Mucosa of descending colon (tissue), 3 donors: Measurements from ENCODE around the gene CMSS1. TPM values are rescaled to one million over a fixed set of nuclear protein-coding genes. Genes with fewer than 3 reads are reported as not detected.

Experiments used
- ATAC-seq: fragments of 200-7000 bp; cut with Tn5 transposase; one replicate; pipeline ENCODE4 v1.9.1; 2020; ENCODE audit warnings: mild to moderate bottlenecking, moderate library complexity
- DNase-seq, 3 donors: peaks; one replicate each; pipeline ENCODE4 v3.0.0-alpha.2; 2020
- H3K36me3 ChIP-seq: fragments of 200-600 bp; one replicate; pipeline ENCODE4 v1.8.0; 2021; ENCODE audit warnings: low read depth, mild to moderate bottlenecking
- H3K4me1 ChIP-seq: fragments of 200-600 bp; one replicate; pipeline ENCODE4 v1.8.0; 2021; ENCODE audit warnings: low read depth, mild to moderate bottlenecking
- H3K4me3 ChIP-seq: fragments of 200-600 bp; one replicate; pipeline ENCODE4 v1.8.0; 2021; ENCODE audit warnings: mild to moderate bottlenecking
- H3K9me3 ChIP-seq: fragments of 200-600 bp; one replicate; pipeline ENCODE4 v1.8.0; 2021; ENCODE audit warnings: mild to moderate bottlenecking
- intact Hi-C, 2 donors: fragments of 100-400 bp; cut with DNase I in 1 of 2; cut with micrococcal nuclease in 1 of 2; formaldehyde crosslinking; loops; one replicate each; pipeline versions ENCODE4 v1.11.0 to v1.11.1; 2022; cut with DNase I, micrococcal nuclease
- total RNA-seq, 3 donors: library from RNA; stranded (reverse); fragmentation: NEBNext Ultra II Directional in 2 of 3; extraction: Animal tissue kit (Norgen Biotek cat#: 25700) in 2 of 3; gene quantifications; one replicate each; pipeline versions ENCODE4 v1.2.1 to v1.2.4, GENCODE V29; 2021 to 2023
- TF ChIP-seq, protein P1 (sequence below): fragments of 200-600 bp; IDR thresholded peaks from one replicate; pipeline ENCODE4 v1.8.0; 2022; ENCODE audit warnings: antibody characterized with exemption, mild to moderate bottlenecking
- donor health status: DM: no; HTN: no; CAD: no; lungs with moderate emphysema.
- donor health status: DM: no; HTN: no; CAD: no.
- donor health status: DM: no; HTN: yes; CAD: no.

CMSS1 gene
- total RNA-seq, 3 donors from 2014 or later: 9.6 to 24.2 (median 13.8) TPM

DNA sequence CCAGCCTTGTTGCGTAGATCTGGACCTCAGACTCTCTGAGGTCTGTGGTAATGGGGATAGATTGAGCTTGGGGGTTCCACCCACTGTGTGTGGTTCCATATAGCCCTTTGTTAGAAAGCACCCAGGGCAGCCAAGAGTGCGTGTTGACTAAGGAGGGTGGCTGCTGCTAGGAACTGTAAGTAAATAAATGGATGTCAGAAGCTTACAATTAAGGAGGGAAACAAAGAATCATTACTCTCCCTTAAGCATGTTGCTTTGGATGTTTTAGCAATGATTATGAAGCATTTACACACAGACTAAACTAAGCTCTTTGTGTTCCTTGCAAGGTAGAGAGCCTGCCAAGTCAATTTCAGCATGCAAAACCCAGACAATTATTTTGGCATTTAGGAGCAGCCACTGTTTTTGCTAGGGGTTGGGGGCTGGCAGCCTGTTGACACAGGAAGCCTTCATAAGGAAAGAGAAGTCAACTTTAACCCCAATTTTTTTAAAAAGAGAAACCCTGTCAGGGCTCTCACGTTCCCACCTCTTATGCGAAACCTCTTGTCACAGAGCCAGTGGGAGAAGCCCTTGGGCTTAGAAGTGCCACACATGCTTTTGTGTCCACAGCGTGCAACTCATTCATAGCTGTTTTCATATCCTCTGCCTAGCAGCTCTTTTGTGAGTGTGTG is 127.8 kb downstream of the CMSS1 start:
- Histone ChIP-seq H3K4me1 (peaks cover 15% of the 10 kb centered on the region), H3K9me3 (no peaks in the 10 kb centered on the region), H3K4me3 (no peak overlapping the region), H3K36me3 (no peaks in the 10 kb centered on the region)
- intact Hi-C loops: no loop called here
- TF ChIP-seq, protein P1, sequence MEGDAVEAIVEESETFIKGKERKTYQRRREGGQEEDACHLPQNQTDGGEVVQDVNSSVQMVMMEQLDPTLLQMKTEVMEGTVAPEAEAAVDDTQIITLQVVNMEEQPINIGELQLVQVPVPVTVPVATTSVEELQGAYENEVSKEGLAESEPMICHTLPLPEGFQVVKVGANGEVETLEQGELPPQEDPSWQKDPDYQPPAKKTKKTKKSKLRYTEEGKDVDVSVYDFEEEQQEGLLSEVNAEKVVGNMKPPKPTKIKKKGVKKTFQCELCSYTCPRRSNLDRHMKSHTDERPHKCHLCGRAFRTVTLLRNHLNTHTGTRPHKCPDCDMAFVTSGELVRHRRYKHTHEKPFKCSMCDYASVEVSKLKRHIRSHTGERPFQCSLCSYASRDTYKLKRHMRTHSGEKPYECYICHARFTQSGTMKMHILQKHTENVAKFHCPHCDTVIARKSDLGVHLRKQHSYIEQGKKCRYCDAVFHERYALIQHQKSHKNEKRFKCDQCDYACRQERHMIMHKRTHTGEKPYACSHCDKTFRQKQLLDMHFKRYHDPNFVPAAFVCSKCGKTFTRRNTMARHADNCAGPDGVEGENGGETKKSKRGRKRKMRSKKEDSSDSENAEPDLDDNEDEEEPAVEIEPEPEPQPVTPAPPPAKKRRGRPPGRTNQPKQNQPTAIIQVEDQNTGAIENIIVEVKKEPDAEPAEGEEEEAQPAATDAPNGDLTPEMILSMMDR: no peak
- peak; percentile 68 for ATAC-seq
- DNase-seq: peak in 1 of 3 donors; percentile 30

DNA sequence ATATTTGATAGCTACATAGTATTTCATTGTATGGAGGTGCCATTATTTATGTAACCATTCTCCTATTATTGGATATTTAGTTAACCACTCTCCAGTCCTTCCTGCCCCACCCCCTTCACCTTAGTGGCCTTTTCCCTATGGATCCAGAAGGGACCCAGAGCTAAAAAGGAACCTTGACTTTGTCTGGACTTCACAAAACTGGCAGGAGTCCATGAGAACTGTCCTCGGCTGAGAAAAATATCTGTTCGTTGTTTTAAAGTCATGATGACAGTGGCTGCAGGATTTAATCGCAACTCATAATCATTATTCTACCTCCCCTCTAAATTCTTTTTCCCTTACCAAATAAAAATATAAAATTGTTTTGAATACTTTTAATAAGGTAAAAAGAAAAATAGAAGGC is 129.7 kb downstream of the CMSS1 start:
- Histone ChIP-seq H3K4me3 (no peak overlapping the region), H3K4me1 (peaks cover 15% of the 10 kb centered on the region), H3K9me3 (no peaks in the 10 kb centered on the region), H3K36me3 (no peaks in the 10 kb centered on the region)
- DNase-seq (no peak), ATAC-seq (no peak)
- TF ChIP-seq, protein P1: no peak
- intact Hi-C loops: no loop called here

DNA sequence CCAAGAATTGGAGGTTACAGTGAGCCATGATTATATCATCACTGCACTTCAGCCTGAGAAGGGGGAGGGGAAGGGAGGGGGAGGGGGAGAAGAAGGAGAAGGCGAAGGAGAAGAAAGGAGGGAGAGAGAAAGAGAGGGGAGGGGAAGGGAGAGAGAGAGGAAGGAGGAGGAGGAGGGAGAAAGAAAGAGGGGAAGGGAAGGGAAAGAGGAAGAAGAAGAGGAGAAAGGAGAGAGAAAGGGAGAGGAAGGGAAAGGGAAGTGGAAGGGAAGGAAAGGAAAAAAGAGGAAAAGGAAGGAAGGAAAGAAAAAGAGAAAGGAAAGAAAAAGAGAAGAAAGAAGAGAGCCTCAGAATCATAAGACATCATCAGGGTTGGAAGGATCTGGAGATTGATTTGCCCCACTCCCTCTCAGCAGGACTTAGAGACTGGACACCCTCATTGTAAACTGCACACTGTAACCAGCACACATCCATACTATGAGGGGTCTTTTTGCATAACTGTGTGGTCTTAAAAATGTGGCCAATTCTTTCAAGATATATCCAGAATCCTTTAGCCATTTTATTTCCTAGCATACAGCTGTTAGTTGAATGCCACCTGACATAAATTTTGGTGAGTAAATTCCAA is 130.9 kb downstream of the CMSS1 start:
- H3K4me3 ChIP-seq: no peak overlapping the region
- H3K4me1 ChIP-seq: peaks cover 15% of the 10 kb centered on the region
- no peaks in the 10 kb centered on the region for H3K36me3 ChIP-seq
- TF ChIP-seq, protein P1: no peak
- intact Hi-C loops: no loop called here
- ATAC-seq (no peak), DNase-seq (no peak)
- no peaks in the 10 kb centered on the region for H3K9me3 ChIP-seq

DNA sequence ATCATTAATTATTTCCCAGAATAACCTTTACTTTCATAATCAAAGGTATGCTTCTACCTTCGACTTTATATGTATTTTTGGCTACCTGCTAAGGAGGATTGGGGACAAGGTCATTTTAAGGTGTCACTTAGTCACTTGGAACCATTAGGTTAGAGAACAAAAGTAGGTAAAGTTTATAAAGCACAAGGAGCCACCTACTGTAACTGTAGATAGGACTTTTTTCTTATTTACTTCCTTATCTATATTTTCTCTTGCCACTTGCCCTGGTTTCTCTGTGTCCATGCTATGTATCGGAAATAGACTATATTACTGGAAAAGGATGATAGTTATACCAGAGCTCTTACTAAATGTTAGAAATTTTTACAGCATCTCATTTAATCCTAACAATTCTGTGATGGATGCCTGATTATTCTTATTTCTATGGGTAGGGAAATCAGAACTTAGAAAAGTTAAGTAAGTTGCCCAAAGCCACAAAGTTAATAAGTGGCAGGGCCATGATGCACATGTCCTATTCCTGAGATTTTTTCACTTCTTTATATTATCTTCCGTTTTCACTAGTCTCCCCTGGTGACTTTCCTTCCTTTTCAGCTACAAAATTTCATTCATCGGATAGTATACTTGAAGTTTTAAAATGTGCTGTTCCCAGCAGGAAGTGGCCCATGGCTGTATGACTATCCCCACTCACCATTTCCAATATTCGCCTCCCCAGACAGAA is 132.5 kb downstream of the CMSS1 start:
- peaks cover 10% of the 10 kb centered on the region for H3K4me1 ChIP-seq
- intact Hi-C loops: no loop called here
- peak; percentile 42 for ATAC-seq

DNA sequence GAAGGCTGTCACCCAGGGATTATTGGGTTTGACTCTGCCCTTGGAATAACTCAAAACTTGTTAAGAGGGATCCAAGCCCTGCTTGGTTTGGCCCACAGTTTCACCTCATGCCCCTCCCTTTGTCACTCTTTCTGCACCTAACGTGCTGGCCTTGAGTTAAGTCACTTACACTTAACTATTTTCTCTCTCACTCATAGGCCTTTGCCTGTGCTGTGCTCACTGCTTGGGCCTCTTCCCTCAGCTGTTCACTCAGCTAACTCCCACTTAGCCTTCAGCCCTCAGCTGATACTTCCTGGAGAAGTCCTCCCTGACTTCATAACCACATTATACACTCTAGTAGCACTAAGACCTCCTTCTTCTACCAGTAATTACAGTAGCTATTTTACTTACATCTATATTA is 133.3 kb downstream of the CMSS1 start:
- ATAC-seq (no peak), DNase-seq (no peak)
- Histone ChIP-seq H3K4me1 (peaks cover 8% of the 10 kb centered on the region), H3K36me3 (no peaks in the 10 kb centered on the region), H3K9me3 (no peaks in the 10 kb centered on the region), H3K4me3 (no peak overlapping the region)
- intact Hi-C loops: no loop called here
- TF ChIP-seq, protein P1: no peak

More for the DNA sequence above, 132.5 kb downstream of the CMSS1 start:
- Histone ChIP-seq H3K9me3 (no peaks in the 10 kb centered on the region), H3K4me3 (no peak overlapping the region), H3K36me3 (no peaks in the 10 kb centered on the region)
- DNase-seq: no peak
- TF ChIP-seq, protein P1: no peak
